Fibroblast of skin of scalp (primary cell): ENCODE results near the gene SRGAP2C.
"Not testable (repeated sequence)": the region's sequence is repeated elsewhere in the genome, so short reads cannot be mapped to it uniquely, and the experiment has no call there.

Experiments
- DNase-seq: peaks from one replicate; pipeline ENCODE4 v3.0.0-alpha.2; 2013

SRGAP2C gene

GRCh38 chr1:121280699-121281317 lies 96.0 kb downstream of the SRGAP2C start:
- DNase-seq, result not testable (repeated sequence)

GRCh38 chr1:121281480-121281879 lies 96.7 kb downstream of the SRGAP2C start:
- DNase-seq, result not testable (repeated sequence)

DNA sequence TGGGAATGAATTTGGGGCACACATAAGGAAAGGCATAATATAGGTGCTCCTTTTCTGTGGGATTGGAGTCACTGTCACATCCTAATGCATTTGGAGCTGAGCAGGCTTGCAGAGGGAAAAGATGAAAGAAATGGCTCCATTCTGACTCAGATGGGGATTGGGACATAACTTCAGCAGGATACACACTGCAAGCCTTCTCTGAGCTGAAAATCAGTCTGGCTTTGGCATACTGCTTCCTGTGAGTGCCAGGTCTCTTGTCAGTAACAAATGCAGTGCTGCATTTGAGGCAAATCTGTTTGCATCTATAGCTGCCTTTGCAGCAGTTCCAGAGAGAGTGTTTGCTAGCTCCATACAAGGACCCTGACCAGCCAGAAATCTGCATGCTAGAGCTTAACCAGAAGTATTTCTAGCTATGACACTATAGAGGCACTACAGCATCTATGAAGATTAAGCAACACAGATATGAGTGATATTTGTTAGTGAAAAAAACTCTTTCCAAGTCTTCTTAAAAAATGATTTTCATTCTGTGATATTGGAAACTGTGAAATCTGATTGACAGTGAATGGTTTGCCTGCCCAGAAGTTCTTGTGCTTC lies 98.9 kb downstream of the SRGAP2C start:
- DNase-seq, result peak; percentile 23

DNA sequence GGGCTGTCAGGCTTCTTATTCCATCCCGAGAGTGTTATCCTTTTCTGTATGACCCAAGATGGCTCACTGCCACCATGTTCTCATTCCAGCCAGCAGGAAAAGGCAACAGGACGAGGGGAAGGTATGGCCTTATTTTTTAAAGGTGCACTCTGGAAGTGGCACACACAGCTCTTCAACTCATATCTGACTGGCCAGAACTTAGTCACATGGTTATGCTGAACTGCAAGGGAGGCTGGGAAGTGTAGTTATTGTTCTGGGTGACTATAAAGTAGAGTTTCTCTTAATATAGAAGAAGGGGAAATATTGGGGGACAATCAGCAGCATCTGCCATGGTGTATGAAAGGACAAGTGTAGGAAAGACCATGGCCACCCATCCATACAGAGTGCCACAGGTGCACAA lies 107.8 kb downstream of the SRGAP2C start:
- not testable (repeated sequence) for DNase-seq

GRCh38 chr1:121293263-121294204 lies 108.8 kb downstream of the SRGAP2C start:
- peak; percentile 13 for DNase-seq

DNA sequence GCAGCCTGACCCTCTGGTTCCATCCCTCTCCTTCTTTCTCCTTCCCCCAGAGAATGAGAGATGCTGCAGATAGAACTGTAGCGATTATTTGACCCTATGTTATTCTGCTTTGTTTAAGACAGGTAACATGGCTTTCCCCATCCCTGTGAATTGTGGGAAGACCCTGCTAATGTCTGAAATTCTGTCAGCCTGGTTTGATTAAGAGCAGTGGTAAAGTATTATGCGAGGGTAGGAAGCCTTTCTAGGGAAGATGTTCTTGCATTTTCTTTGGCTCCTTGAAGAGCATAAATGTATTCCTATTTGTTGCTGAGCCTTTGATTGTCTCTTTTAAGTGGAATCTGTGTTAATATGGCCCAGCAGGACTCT lies 109.4 kb downstream of the SRGAP2C start:
- DNase-seq, result not testable (repeated sequence)

DNA sequence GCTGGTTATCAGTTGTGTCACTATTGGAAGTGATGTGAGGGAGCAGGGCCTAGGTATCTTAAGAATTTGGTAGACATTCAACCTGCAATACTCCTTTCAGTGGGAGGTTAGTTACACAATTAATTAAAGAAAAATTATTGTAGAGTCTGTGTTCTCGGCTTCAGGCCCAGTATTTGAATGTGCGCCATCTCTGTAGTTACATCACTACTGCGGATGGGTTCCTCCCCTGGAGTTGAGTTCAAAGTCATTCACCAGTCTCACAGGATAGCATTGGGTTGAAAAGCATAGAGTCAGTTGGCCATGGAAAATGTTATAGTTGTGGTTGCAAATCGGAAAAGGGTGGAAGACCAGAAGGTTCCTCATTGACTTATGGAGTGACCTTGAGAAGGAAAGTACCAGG lies 111.8 kb downstream of the SRGAP2C start:
- DNase-seq, result not testable (repeated sequence)

GRCh38 chr1:121298529-121298928 lies 113.8 kb downstream of the SRGAP2C start:
- DNase-seq, result not testable (repeated sequence)

DNA sequence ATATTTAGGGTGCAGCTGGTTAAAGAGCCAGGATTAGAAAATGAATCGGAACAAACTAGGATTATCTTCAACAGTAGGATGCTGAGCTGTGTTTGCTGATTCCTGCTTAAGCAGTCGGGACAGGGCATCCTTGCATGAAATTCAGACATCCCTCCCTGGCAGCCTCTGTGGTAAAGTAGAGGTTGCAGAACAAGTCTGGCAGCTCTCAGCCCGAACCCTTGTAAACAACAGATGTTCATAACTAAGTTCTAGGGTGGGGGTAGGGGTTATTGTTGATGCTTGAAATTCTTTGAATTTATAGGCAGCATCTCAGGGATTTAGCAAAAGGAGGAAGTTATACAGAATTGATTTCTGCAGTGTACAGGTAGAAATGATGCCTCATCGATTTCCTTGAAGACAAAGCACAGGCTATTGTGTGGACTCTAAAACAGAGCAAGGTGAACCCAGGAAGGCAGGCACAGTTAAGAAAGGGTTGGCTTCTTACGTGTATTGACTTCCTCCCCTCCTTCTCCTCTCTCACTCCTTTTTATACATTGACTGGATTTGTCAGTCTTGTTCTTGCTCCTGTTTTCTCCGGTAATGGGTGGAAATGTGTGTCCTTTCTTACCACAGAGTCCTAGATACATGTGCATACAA lies 114.9 kb downstream of the SRGAP2C start:
- DNase-seq, result not testable (repeated sequence)

- DNase-seq, result not testable (repeated sequence)
Observed at GRCh38 chr1:121301876-121302275, 117.1 kb downstream of the SRGAP2C start.

DNA sequence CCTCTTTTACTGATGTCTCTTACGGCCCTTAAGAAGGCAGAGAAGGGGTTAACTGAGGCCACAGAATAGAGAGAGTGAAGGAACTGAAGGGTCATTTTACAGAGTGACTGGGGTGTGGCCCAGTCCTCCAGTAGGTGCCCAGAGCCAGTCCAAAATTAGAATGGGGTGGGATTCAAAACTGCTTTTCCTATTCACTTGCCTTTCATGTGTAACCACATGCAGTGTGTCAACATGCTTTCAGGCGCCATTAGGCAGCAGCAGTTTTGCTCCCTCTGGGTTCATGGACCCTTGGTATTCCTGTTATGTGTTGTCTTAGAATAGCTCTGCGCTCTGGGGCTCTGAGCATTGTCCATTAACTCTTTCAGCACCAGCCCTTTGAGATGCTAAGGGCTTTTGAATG lies 123.0 kb downstream of the SRGAP2C start:
- not testable (repeated sequence) for DNase-seq

DNA sequence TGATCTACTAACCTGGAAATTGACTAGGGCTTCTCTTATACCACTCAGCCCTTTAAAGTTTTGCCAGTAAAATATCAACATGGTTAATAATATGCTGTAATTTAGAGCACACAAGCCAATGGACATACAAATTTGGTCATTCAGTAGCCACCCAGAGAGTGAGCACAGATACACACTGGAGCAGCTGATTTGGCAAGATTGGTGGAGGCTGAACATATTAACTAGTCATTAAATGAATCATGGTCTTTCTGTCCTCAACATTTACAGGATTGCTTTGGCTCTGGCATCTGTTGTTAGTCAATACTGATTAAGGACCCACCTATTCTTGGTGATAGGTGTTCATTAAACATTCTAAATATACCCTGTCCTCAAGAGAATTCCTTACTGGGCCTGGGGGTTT lies 130.7 kb downstream of the SRGAP2C start:
- not testable (repeated sequence) for DNase-seq

DNA sequence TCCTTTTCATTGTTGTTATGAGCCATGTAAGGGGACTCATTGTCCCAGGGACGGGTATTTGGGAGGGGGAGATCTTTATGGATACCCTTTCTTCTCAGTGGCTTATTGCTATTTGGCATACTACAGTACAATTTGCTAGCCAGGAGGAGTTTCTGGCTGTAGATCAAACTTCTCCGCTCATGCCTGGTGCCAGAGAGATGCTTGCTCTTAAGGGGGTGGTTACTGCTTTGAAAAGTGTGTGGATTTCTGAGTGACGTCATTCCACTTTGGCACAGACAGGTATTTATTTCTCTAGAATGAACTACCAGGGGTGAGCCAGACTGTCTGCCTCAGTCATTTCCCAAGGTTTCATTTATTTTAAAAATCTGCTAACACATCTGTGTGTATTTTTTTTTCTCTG lies 131.3 kb downstream of the SRGAP2C start:
- DNase-seq, result not testable (repeated sequence)

DNA sequence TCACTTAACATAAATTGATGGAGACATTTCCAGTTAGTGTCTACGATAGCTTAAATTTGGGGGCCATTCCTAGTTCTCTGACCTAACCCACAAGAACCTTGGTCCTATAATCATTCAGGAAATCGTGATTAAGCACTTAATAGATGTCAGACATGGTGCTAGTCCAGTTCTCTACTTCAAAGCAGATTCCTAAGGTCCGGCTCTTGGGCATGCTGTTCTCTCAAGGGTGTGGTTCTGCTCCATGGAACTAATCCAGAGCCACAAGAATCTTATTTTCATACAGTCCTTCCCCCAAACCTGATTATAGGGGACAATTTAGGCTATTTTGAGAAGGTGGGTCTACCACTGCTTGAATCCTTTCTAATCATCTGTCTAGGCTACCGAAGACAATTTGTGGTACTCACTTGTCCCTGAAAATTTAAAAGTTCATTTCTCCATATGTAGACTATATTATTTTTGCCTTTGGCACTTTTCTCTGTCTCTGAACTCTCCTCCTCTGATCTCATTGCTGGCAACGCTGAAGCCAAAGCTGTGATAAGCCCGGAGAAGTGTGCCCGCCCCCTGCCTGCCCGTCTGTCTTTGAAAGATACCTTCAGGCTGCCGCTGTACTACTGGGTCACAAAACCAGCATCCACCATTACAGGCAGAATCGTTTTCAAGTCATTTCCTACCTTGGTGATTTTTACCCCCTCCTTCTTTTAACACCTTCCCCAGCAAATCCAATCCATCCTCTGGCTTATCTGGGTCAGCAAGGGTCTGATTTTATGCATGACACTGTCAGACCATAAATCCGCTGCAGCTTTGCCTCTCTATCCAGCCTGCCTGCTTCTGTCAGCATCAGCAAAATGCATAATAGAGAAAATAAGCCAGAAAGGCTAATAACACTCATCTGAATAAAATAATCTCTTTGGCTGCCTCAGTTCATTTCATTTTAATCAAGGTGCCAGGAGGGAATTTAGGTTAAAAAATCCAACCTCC lies 133.0 kb downstream of the SRGAP2C start:
- DNase-seq, result not testable (repeated sequence)

GRCh38 chr1:121318687-121319086 lies 133.9 kb downstream of the SRGAP2C start:
- not testable (repeated sequence) for DNase-seq

GRCh38 chr1:121321660-121322059 lies 136.9 kb downstream of the SRGAP2C start:
- not testable (repeated sequence) for DNase-seq

GRCh38 chr1:121324726-121325125 lies 140.0 kb downstream of the SRGAP2C start:
- not testable (repeated sequence) for DNase-seq

DNA sequence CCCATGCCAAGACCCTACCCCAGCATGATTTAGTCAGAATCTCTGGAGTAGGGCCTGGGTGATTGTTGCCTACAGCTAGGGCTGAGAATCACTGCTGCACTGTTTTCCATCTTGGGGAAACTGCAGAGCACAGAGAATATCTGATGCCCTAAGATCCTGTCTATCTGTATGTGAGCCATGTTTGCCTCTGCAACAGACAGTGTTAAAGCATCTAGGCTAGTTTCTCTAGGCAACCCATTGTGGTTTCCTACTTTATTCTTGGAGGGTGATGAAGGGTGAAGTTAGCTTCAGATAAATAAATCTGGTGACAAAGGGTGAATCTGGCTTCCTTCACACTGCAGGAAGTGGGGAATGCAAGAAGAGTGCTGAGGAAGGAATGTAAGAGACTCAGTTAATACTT lies 147.4 kb downstream of the SRGAP2C start:
- DNase-seq, result not testable (repeated sequence)

DNA sequence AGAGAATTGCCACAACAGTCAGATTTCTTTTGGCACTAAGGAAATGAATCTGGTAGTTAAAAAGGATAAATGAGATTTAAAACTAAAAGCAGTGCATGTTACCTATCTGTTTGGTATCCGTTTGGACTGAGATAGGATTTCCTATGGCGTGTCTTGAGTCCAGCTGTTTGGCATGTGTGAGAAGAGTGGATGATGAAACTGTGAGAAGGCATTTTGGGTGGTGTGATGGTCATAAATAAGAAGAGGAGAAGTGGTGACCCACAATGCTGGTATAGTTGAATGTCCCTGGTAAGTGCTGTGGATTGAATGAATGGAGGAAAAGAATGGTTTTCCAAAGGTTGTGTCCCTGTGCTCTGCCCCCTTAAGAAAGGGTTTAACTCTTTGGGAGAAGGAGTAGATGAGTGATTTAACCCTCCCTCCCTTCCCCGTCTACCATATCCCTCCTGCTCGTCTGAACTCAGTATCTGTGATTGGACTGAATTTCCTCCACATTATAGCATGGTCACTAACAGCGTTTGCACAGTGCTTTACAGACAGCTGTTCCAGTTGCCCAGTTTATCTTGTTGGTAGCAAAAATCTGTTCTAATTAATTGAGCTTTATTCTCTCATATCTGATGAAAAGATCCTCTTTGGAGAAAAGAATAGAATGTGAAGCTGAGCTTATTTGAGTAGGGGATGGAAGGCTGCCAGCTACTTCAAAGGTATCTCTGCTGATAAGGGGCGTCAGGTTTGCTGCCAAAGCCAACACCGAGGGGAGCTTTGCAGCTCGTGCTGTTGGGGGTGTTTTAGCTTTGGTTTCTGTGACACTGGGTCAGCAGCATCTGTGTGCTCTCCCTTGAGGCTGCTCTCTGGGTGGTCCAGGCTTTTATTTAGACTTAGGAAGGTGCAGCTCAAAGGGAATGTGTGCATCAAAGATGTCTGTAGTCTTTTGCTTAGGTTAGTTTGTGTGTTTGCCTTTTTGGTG lies 148.1 kb downstream of the SRGAP2C start:
- DNase-seq, result not testable (repeated sequence)

GRCh38 chr1:121337958-121338357 lies 153.2 kb downstream of the SRGAP2C start:
- not testable (repeated sequence) for DNase-seq
